Measurements from ENCODE around the gene SPTBN2. TPM values are rescaled to one million over a fixed set of nuclear protein-coding genes. Genes with fewer than 3 reads are reported as not detected.

SPTBN2 gene
- total and polyA plus RNA-seq, 2 donors (not counting 3 experiments of a cell fraction or from before 2014, with no cell fraction given): 3.8 to 19.8 TPM

GRCh38 chr11:66687831-66688281 lies 41.2 kb downstream of the SPTBN2 start:
- Histone ChIP-seq H3K9ac (replicated peaks; ENCODE audit: extremely low read depth, insufficient read depth, low read length) (no peak overlapping the region), H3K9me1 (replicated peaks; ENCODE audit: control insufficient read depth, extremely low read depth, insufficient read depth, low read length) (no peaks in the 10 kb centered on the region), H3K27ac (ENCODE audit: insufficient read depth, low read depth, low read length) (no peak overlapping the region), H4K20me1 (replicated peaks; ENCODE audit: control insufficient read depth, extremely low read depth, insufficient read depth, low read length) (no peaks in the 10 kb centered on the region), H3K27me3 (ENCODE audit: control insufficient read depth in 2 of 2, insufficient read depth in 2 of 2, low read length in 2 of 2) (no peaks in the 10 kb centered on the region), H3K4me3 (replicated peaks in 1 of 3; ENCODE audit: insufficient read depth in 1 of 3, low read depth in 1 of 3, low read length in 3 of 3) (no peak overlapping the region), H3K79me2 (ENCODE audit: control insufficient read depth, insufficient read depth, low read length) (no peaks in the 10 kb centered on the region), H2AFZ (ENCODE audit: low read depth, low read length) (no peak overlapping the region), H3K9me3 (replicated peaks; ENCODE audit: control insufficient read depth, insufficient read depth, low read length) (no peaks in the 10 kb centered on the region), H3K4me1 (ENCODE audit: control insufficient read depth, extremely low read depth, insufficient read depth, low read length) (no peaks in the 10 kb centered on the region), H3K36me3 (ENCODE audit: control insufficient read depth in 2 of 2, extremely low read depth in 1 of 2, insufficient read depth in 2 of 2, low read length in 2 of 2) (no peaks in the 10 kb centered on the region), H3K4me2 (ENCODE audit: insufficient read depth, low read length) (no peak overlapping the region)
- TF ChIP-seq CTCF (IDR thresholded peaks at IDR 0.05; ENCODE audit: extremely low read depth in 1 of 2, insufficient read depth in 1 of 2, low read depth in 1 of 2, low read length in 2 of 2) (no peak), EZH2 (IDR thresholded peaks at IDR 0.05; ENCODE audit: borderline replicate concordance, low read depth, low read length, severe bottlenecking) (no peak), MYC (IDR thresholded peaks at IDR 0.05; ENCODE audit: low read depth, low read length) (no peak), POLR2A (IDR thresholded peaks at IDR 0.05; ENCODE audit: low read depth, low read length) (no peak)
- no TSS peak for BruUV-seq (replicated peaks)
- ChIA-PET CTCF (interaction anchor here (0.9 kb wide), 1 partner anchor 147 kb away, joined by 3 read pairs; no protein-coding TSS in a partner anchor), POLR2A (no interaction called here)
- DNase-seq (ENCODE audit: low read depth, low spot score): no peak
- no peak for FAIRE-seq
- dilution Hi-C loops (cut with MboI; ENCODE audit: extremely low pct_ligation_motif_present, low sequenced_read_pairs) (no loop called here), intact Hi-C loops (cut with micrococcal nuclease) (no loop called here)

Measured in endothelial cell of umbilical vein (primary cell).